Spleen (tissue), 11 donors: Measurements from ENCODE around the gene PTPN14. TPM values are rescaled to one million over a fixed set of nuclear protein-coding genes. Genes with fewer than 3 reads are reported as not detected.

Experiments
- DNase-seq: peaks from one replicate; pipeline ENCODE4 v3.0.0-alpha.2; 2020
- H3K27ac ChIP-seq, 8 donors: fragments of 200-600 bp; sonication (generic) in 7 of 8; 1 replicate in 4 of 8; 2 replicates in 4 of 8; pipeline versions ENCODE4 v1.5.0 to v1.8.0; 2016 to 2021; ENCODE audit warnings: inconsistent platforms in 4 of 8, mild to moderate bottlenecking in 4 of 8, moderate library complexity in 1 of 8
- H3K27me3 ChIP-seq, 7 donors: fragments of 200-600 bp; sonication (generic) in 6 of 7; replicated peaks in 1 of 7; 1 replicate in 4 of 7; 2 replicates in 3 of 7; pipeline versions ENCODE4 v1.5.0 to v1.8.0; 2016 to 2021; ENCODE audit warnings: inconsistent platforms in 3 of 7, mild to moderate bottlenecking in 1 of 7
- H3K36me3 ChIP-seq, 6 donors: fragments of 200-600 bp; sonication (generic) in 5 of 6; 1 replicate in 4 of 6; 2 replicates in 2 of 6; pipeline versions ENCODE4 v1.5.0 to v1.8.0; 2016 to 2021; ENCODE audit warnings: inconsistent platforms in 2 of 6
- H3K4me1 ChIP-seq, 6 donors: fragments of 200-600 bp; sonication (generic) in 5 of 6; 1 replicate in 3 of 6; 2 replicates in 3 of 6; pipeline versions ENCODE4 v1.5.0 to v1.8.0; 2016 to 2021; ENCODE audit warnings: inconsistent platforms in 3 of 6
- H3K4me3 ChIP-seq, 8 donors: fragments of 200-600 bp; sonication (generic) in 7 of 8; 1 replicate in 4 of 8; 2 replicates in 4 of 8; pipeline versions ENCODE4 v1.5.0 to v1.8.0; 2016 to 2021; ENCODE audit warnings: inconsistent platforms in 4 of 8, mild to moderate bottlenecking in 4 of 8, moderate library complexity in 2 of 8
- H3K9me3 ChIP-seq, 8 donors: fragments of 200-600 bp; sonication (generic) in 7 of 8; 1 replicate in 4 of 8; 2 replicates in 4 of 8; pipeline versions ENCODE4 v1.5.0 to v1.8.0; 2016 to 2021; ENCODE audit warnings: inconsistent platforms in 4 of 8
- POLR2A ChIP-seq, 3 donors: fragments of 450-650 bp; IDR thresholded peaks; one replicate each; pipeline ENCODE4 v1.5.1; 2017; ENCODE audit warnings: antibody characterized with exemption in 3 of 3, mild to moderate bottlenecking in 1 of 3
- POLR2AphosphoS5 ChIP-seq, 3 donors: sonication (generic); formaldehyde crosslinking; IDR thresholded peaks; one replicate each; pipeline ENCODE4 v1.5.1; 2017; ENCODE audit warnings: antibody characterized with exemption in 3 of 3
- WGBS, 5 donors: extraction: QIAGEN DNeasy Blood & Tissue Kit in 3 of 5; methylation state at CpG; one replicate each; pipeline versions ENCODE4 v1.1.5 to v1.1.7; 2013 to 2018; 5-methylcytosine and 5-hydroxymethylcytosine counted together
- intact Hi-C: fragments of 100-400 bp; cut with DNase I; formaldehyde crosslinking; loops from one replicate; pipeline ENCODE4 v1.15.0; 2023; ENCODE audit warnings: low total_unique reads
- polyA plus RNA-seq, 3 donors: library from polyadenylated mRNA; stranded (reverse); fragments of 200-250 nt; gene quantifications; one replicate each; pipeline ENCODE4 v1.2.1, GENCODE V29; 2013
- total RNA-seq, 7 donors: library from RNA; depleted of rRNA in 3 of 7; stranded (reverse); fragments of >200 nt in 3 of 7; fragmentation: NEBNext Ultra II Directional in 4 of 7; extraction: Animal tissue kit (Norgen Biotek cat#: 25700) in 4 of 7; gene quantifications; one replicate each; pipeline versions ENCODE4 v1.1.0 to v1.2.1, GENCODE V29; 2016 to 2021
- TF ChIP-seq, protein P1 (sequence below), 11 experiments: fragments of 200-600 bp in 7 of 11; fragments of 450-650 bp in 4 of 11; sonication (generic) in 4 of 11; IDR thresholded peaks in 8 of 11; conservative IDR thresholded peaks in 3 of 11; 1 replicate in 7 of 11; 2 replicates in 4 of 11; pipeline versions ENCODE4 v1.4.0 to v1.8.0; 2016 to 2021; ENCODE audit warnings: antibody characterized with exemption in 11 of 11, inconsistent platforms in 4 of 11, mild to moderate bottlenecking in 1 of 11
- donor health status: healthy with polysubstance abuse.
- donor health status: DM: no; HTN: no; CAD: no; lungs with moderate emphysema.
- donor health status: DM: no; HTN: no; CAD: no.
- donor health status: Bipolar disorder and iron deficiency.
- donor health status: healthy.
- donor health status: DM: no; HTN: no; CAD: no.
- donor health status: DM: yes; HTN: yes; CAD: no.

The PTPN14 gene
- total and polyA plus RNA-seq, 10 donors, result 0.83 to 28.5 (median 16.8) TPM

DNA sequence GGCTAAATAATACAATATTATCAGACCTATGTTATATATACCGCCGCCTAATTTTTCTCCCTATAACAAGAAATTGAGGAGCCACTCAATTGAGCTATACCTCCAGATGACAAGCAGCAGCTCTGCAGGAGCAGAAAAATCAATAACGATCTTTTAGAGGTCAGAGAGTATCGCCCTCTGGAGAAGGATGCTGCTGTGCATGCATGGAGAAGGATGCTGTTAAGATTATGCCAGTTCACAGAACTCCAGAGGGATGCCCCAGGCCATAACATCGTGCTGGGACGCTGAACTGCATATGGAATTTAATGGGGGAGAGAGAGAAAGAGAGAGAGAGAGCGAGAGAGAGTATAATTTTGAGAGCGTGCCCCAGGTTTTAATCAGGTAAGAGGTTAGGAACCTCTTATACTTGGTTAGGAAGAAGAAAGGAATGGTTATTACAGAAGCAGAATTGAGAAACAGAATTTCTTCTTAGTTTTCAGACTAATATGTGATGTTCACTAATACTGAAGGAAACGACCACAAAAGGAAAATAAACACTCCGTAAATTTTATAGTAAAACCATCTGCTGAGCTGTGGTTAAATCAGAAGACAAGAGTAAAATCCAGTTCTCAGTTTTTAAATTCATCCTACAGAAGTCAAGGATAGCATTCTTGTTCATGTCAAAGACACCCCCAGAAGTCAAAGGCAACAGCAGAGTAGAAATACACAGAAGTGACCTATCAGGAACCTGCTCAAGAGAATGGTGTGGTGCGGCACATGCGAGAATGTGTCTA lies 159.3 kb downstream of the PTPN14 start:
- H3K36me3 ChIP-seq, result peaks cover 0 to 27% (median 0%) of the 10 kb centered on the region in 6 donors
- no peaks in the 10 kb centered on the region for H3K4me1 ChIP-seq
- intact Hi-C loops, result no loop called here
- WGBS, 5 donors, result 86 to 93% (median 92%) methylated on average over 12 of the region's 12 CpGs
- no peaks in the 10 kb centered on the region for H3K9me3 ChIP-seq
- TF ChIP-seq POLR2A (IDR thresholded peaks at IDR 0.05) (no peak), POLR2AphosphoS5 (IDR thresholded peaks at IDR 0.05) (no peak)
- TF ChIP-seq, protein P1, sequence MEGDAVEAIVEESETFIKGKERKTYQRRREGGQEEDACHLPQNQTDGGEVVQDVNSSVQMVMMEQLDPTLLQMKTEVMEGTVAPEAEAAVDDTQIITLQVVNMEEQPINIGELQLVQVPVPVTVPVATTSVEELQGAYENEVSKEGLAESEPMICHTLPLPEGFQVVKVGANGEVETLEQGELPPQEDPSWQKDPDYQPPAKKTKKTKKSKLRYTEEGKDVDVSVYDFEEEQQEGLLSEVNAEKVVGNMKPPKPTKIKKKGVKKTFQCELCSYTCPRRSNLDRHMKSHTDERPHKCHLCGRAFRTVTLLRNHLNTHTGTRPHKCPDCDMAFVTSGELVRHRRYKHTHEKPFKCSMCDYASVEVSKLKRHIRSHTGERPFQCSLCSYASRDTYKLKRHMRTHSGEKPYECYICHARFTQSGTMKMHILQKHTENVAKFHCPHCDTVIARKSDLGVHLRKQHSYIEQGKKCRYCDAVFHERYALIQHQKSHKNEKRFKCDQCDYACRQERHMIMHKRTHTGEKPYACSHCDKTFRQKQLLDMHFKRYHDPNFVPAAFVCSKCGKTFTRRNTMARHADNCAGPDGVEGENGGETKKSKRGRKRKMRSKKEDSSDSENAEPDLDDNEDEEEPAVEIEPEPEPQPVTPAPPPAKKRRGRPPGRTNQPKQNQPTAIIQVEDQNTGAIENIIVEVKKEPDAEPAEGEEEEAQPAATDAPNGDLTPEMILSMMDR (IDR thresholded peaks at IDR 0.05 in 8 of 11, conservative IDR thresholded peaks at IDR 0.05 in 3 of 11), result no peak
- DNase-seq, result no peak
- H3K4me3 ChIP-seq, result no peak overlapping the region
- H3K27ac ChIP-seq, result no peak overlapping the region
- no peaks in the 10 kb centered on the region for H3K27me3 ChIP-seq

DNA sequence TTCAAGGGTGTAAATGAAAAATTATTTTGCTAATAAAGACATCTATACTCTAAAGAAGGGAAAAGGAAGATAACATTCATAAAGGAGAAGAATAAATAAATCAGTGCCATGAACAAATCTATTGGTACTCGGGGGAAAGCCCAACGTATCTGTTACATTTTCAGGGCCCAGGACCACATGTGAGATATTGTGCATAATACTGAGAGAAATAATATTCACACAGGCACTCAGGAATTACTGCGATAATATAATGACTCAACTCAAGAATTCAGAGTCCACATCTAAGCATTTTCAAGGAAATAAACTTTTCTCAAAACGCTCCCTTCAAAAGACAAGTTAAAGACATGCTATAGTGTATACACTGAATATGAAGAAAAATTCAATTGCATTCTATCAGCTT lies 161.7 kb downstream of the PTPN14 start:
- Histone ChIP-seq H3K36me3 (peaks cover 0 to 35% (median 0%) of the 10 kb centered on the region in 6 donors), H3K27me3 (no peaks in the 10 kb centered on the region), H3K27ac (no peak overlapping the region), H3K9me3 (no peaks in the 10 kb centered on the region), H3K4me3 (no peak overlapping the region), H3K4me1 (no peaks in the 10 kb centered on the region)
- TF ChIP-seq POLR2A (IDR thresholded peaks at IDR 0.05) (no peak), POLR2AphosphoS5 (IDR thresholded peaks at IDR 0.05) (no peak)
- TF ChIP-seq, protein P1 (IDR thresholded peaks at IDR 0.05 in 8 of 11, conservative IDR thresholded peaks at IDR 0.05 in 3 of 11), result no peak
- intact Hi-C loops, result no loop called here
- DNase-seq, result no peak
- WGBS, 5 donors, result 79 to 90% (median 81%) methylated on average over 4 of the region's 4 CpGs

DNA sequence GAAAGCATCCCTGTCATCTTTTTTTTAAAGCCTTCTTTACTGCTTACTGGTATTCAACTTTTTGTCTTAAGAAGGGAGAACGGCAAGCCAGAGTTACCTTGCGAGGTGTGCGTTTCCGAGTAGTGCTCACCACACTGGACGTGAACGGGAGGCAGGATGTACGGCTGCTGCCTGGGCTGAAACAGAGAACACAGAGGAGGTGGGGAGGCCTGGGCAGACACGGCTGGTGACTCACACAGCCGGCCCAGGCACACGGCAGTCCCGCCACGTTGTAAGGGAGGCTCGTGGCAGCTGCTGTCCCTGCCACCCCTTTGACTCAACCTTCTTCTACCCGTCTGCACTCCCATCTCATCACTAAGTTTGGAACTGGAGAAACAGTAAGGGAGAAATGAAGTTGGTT lies 164.7 kb downstream of the PTPN14 start:
- TF ChIP-seq, protein P1 (IDR thresholded peaks at IDR 0.05 in 8 of 11, conservative IDR thresholded peaks at IDR 0.05 in 3 of 11), result no peak
- TF ChIP-seq POLR2AphosphoS5 (IDR thresholded peaks at IDR 0.05) (no peak), POLR2A (IDR thresholded peaks at IDR 0.05) (no peak)

DNA sequence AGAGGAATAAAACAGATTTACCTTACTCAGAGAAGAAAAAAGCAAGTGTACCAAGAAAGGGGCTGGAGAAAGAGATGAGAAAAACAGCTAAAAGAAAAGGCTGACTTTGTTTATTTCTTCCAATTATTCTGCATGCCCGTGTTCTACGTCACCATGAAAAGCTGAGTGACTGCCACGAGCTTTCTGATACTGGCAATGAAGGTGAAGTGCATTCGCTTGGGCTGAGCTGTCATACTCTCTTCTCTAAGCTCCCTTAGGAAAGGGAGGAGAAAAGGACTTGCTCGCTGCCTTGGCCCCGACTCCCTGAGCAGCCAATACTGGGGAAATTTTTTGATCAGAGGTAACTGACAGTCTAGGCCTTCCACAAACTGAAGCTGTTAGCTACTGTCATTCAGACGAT lies 165.1 kb downstream of the PTPN14 start:
- no peak for DNase-seq
- Histone ChIP-seq H3K36me3 (peaks cover 0 to 30% (median 11%) of the 10 kb centered on the region in 6 donors), H3K4me3 (no peak overlapping the region), H3K9me3 (no peaks in the 10 kb centered on the region), H3K4me1 (no peaks in the 10 kb centered on the region), H3K27me3 (no peaks in the 10 kb centered on the region), H3K27ac (no peak overlapping the region)
- TF ChIP-seq, protein P1 (IDR thresholded peaks at IDR 0.05 in 8 of 11, conservative IDR thresholded peaks at IDR 0.05 in 3 of 11), result no peak
- TF ChIP-seq POLR2A (IDR thresholded peaks at IDR 0.05) (no peak), POLR2AphosphoS5 (IDR thresholded peaks at IDR 0.05) (no peak)
- WGBS, 5 donors, result 88 to 96% (median 90%) methylated on average over 7 of the region's 7 CpGs
- intact Hi-C loops, result no loop called here

More for the DNA sequence above, 164.7 kb downstream of the PTPN14 start:
- Histone ChIP-seq H3K27ac (no peak overlapping the region), H3K4me3 (no peak overlapping the region), H3K27me3 (no peaks in the 10 kb centered on the region), H3K4me1 (no peaks in the 10 kb centered on the region), H3K36me3 (peaks cover 0 to 30% (median 11%) of the 10 kb centered on the region in 6 donors), H3K9me3 (no peaks in the 10 kb centered on the region)
- DNase-seq, result no peak
- 85 to 92% (median 87%) methylated on average over 14 of the region's 14 CpGs for WGBS, 5 donors
- intact Hi-C loops, result no loop called here
